HL-60/S4 treated with retinoic acid at 250 ng/mL for 4 days and 3 days (cell line): Measurements from ENCODE around the gene CTSH.

Experiments used
- in situ Hi-C: fragments of 300-500 bp; cut with MboI; formaldehyde crosslinking; loops from 2 replicates; pipeline ENCODE4 v1.7.0; 2022; ENCODE audit warnings: low sequenced_read_pairs

Gene CTSH

DNA sequence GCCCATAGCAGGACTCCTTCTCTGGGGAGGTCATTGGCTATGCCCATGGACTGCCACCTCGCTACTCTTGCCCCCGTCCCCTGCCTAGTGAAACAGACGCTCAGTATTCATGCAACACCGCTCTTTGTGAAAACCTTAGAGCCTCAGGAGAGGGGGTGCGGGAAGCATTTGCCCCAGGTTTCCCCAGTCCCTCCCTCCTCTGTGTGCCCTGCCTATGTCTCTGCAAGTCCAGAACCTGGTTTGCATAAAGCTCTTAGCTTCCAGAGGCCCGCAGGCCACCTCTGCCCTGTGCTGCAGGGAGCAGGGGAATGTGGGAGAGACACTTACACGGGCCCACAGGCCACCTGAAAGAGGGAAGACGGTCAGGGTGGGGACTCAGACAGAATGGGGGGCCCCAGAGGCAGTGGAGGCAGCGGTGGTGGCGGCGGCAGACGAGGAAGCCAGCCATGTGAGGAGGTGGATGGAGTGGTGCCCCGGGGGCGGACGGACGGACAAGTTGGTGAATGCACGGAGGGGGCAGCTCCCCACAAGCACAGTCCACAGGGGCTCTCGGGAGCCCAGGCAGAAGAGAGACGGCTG, 33.8 kb upstream of the CTSH start:
- in situ Hi-C loops = no loop called here

DNA sequence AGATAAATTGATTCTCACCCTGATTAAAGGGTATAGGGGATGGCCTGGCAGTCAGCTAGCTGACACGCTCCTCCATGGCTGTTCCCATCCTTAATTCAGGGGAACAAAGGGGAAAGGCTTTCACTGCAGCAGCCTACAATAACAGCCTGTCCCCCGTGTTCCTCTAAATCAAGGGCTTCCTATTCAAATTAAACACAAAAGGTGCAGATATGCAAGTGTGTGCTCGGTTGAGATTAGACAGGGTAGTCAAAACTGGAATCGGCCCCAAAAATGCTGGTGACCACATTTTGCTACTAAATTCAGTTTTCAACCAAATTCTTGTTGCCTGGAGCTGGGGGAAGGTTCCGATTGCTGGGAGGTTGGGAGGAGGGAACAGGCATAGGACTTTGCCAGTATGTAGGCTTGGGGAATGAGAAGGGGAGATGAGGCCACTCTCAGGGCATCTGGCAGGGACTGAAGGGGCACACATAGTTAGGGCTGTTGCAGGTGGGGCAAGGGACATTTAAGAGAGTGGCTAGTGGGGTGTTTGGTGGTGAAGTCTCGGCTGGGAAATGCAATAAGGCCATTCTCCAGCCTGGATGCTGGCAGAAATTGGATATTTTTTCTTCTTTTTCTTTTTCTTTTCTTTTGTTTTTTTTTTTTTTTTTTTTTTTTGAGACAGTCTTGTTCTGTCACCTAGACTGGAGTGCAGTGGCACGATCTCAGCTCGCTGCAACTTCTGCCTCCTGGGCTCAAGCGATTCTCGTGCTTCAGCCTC, 32.9 kb upstream of the CTSH start:
- in situ Hi-C loops = no loop called here

DNA sequence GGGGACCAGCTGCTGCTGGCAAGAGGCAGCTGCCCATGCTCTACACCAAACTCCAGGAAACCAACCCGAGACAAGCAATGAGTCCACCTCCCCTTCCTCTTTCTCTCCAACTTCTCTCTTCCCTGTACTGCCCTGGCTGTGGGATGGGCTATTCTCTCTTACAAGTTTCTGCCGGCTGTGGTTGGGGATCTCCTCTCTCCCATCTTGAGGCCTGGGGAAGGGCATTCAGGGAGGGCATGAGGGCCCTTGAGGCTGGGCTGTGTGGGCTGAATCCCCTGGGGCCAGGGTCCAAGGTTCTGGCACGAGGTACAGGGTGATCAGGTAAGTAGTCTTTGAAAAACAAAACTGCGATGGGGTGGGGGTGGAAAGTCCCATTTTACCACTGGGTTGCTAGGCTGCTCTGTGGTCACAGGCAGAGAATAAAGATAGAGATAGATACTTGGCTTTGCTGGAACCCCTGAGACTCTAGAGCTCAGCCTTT, 32.3 kb upstream of the CTSH start:
- in situ Hi-C loops = no loop called here

- in situ Hi-C loops = no loop called here
Measured at GRCh38 chr15:78976691-78977090, 31.8 kb upstream of the CTSH start.

DNA sequence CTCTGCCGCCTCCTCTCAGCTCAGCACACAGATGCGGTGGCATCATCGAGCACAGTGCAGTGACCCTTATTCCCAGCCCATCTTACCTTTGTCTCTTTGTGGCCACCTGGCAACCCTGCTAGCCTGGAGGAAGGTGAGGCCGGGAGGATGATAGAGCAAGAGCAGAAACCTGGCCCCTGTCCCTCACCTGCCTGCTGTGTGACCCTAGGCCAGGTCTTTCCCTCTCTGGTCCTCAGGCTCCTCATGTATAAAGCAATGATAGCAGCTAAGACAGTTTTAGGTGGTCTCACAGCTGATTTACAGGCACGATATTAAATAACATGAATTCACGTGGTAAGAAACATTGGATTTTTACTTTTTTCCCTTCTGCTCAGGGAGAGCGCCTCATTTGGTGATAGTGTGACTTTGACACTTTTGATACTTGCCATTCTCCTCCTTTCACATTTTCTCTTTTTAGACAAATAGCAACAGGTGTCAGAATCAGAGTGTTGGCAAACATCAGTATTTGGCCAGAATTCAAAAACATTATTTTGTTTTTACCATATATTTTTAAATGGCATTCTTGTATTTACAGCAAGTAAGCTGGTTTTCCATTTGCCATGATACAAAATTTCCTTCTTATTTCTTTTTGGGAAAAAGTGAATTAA, 29.5 kb upstream of the CTSH start:
- in situ Hi-C loops = no loop called here

GRCh38 chr15:78969687-78970349, 25.0 kb upstream of the CTSH start:
- in situ Hi-C loops = no loop called here

DNA sequence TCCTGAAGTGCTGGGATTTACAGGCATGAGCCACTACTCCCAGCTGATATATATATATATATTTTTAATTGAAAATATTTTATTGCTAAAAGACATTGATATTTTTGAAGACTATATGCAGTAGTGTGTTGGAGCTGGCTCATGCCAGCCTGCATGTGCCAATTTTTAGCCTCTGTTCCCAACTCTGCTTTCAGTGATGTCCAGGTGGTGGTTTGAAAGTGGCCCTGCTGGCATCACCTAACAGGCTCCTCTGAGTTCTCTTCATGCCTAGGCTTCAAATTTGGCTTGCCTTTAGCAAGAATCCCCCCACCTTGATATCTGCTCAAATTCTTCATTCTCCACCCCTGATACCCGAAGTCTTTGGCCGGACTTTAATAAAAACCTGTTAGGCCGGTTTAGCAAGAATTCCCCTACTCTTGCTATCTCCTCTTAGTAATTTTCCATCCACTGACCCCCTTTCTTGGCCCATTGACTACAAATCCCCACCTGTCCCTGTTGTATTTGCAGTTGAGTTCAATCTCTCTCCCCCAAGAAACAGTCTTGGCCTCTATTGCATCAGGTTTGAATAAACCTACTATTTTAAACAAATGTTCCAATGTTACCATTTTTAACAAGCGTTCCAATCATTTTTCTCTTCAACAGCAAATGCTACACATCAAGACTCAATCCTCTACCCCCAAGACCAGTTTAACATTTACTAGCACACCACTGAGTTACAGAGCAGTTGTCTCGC, 23.9 kb upstream of the CTSH start:
- in situ Hi-C loops = no loop called here

DNA sequence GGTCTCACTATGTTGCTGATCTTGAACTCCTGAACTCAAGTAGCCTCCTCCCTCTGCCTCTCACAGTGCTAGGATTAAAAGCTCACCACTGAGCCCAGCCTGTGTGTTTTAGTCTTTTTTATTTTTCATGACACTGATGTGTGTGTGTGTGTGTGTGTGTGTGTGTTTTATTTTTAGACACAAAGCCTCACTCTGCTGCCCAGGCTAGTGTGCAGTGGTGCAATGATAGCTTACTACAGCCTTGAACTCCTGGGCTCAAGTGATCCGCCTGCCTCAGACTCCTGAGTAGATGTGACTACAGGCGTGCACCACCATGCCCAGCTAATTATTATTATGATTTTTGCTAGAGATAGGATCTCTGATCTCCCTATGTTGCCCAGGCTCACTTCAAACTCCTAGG, 23.3 kb upstream of the CTSH start:
- in situ Hi-C loops = no loop called here

DNA sequence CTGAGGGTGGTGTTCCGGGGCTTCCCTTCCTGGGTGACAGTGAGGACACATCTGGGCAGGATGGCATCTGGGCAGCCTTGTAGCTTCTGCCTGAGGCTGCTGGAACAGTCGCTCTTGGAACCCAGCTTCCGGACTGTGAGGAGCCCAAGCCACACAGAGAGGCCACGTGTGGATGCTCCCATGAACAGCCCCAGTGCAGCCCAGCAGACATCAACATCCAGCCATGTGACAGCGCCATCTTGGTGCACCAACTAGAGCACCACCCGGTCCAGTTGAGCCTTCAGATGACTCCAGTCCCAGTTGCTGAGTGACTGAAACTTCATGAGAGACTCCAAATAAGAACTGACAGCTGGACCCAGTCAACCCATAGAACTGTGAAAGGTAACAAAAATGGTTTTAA, 15.5 kb upstream of the CTSH start:
- in situ Hi-C loops = no loop called here

- in situ Hi-C loops = no loop called here
Measured at GRCh38 chr15:78959360-78959759, 14.5 kb upstream of the CTSH start.

GRCh38 chr15:78957416-78958093, 12.7 kb upstream of the CTSH start:
- in situ Hi-C loops = no loop called here

DNA sequence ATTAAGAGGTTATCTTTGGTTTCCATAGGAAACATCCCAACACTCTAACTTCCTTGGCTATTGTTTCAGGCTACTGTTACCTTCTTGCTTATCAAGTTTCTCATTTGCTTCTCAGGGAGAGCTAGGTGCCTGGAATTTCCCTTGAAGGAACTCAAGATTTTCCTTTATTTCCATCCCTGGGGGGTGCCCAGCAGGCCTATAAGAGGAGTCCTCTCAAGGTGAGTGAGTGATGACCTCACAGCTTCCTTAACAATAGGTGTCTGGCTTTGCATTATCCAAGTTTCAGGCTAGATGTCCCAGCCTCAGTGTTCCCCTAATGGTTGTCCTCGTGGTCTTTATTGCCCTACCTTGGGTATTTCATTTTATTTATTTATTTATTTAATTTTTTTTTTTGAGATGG, 12.1 kb upstream of the CTSH start:
- in situ Hi-C loops = no loop called here

DNA sequence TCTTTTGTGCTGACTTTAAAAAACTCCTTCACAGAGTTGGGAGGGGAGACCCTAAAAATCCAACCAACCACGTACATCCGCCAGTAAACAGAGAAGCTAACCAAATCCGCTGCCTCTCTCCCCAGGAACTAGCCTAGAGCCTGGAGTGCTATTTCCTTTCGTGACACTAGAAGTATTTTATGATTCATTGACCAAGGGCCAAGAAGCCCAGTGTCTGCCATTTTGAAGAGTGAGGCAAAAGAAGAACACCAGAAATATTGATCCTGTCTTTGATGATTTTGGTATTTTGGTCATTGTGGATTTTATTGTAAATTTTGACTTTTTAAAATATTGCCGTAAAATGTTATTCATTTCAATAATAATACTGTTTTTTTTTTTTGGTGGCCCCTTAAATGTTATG, 10.5 kb upstream of the CTSH start:
- in situ Hi-C loops = no loop called here

DNA sequence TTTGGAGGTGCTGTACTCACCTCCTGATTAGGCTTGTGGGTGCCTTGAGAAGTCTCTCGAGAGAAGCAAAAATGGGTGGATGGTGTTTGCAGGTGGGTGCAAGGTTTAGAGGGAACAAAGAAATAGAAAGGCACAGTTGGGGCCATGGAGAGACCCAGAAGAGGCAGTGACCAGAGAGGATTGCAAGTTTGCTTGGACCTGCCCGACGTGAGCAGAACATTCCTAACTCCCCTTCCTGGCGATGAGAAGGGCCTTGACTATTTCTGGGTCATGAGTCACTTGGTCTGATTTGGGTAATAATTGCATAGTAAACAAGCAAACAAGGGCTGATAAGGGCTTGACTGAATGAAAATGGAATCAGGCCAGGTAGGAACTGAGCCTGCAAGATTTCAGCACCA, 7.0 kb upstream of the CTSH start:
- in situ Hi-C loops = no loop called here

DNA sequence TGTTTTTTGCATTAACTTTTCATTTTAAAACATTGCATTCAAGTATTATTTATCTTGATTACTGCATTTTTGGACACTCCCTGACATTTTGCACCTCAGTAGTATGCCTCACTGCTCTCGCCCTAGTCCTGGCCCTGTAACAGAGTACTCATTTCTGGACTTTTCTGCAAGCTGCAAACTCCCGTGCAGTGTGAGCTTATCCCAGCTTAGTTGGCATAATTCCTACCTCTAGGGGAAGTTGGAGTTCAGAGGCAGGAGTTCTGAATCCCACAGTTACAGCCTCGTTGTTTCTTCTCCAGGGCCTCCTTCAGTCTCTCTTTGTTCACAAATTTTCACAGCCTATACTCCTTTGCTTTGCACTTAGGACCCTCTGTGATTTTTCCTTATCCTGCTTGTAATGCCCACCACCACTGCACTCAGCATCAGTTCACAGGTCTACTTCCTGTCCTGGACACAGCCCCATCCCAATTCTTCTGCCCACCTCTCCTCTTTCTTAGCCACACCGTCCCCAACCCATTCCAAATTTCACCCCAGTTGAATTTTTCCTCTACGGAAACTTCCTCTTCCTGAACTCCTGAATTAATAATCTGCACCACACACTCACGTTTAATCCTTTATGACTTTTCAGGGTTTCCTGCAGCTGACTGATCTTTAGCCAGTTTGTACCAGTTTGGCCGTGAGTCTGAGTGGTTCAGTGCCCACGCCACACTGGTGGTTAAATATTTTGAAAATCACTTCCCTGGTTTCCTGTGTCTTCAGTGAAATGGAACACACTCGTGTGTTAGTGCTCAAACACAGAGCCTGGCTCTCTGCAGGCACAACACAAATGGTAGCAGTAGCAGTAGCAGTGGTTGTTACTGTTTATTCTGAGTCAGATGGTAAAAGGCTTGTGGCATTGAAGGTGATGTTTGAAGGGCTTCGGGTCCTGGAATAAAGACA, 6.3 kb upstream of the CTSH start:
- in situ Hi-C loops = no loop called here

DNA sequence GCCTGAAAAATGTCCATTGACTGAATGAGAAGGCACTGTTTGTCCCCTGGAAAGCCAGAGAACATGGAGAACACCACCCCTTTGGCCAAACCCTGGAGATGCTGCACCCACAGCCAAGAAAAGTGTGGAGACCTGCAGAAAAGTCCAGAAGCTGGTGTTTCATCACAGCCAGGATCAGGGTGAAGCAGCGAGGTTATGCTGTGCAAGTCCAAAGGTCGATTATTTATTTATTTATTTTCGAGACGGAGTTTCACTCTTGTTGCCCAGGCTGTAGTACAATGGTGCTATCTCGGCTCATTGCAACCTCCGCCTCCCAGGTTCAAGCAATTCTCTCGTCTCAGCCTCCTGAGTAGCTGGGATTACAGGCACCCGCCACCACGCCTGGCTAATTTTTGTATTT, 5.5 kb upstream of the CTSH start:
- in situ Hi-C loops = no loop called here

DNA sequence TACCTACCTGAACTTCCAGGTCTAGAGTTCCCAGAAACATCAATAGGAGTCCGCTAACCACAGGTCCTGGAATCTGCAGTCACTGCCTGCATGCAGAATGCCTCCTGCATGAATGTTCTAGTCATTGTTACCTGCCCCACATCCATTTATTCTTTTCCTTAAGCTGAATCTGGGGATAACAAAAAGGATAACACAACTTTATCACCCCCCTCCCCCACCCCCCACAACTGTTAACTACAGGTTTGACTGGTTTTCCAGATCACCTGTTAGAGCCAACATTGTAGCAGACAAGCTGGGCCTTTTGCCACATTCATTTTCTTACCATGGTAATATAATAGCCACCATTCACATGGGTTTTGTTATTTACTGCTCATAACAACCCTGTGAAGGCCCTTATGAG, 4.6 kb upstream of the CTSH start:
- in situ Hi-C loops = no loop called here

DNA sequence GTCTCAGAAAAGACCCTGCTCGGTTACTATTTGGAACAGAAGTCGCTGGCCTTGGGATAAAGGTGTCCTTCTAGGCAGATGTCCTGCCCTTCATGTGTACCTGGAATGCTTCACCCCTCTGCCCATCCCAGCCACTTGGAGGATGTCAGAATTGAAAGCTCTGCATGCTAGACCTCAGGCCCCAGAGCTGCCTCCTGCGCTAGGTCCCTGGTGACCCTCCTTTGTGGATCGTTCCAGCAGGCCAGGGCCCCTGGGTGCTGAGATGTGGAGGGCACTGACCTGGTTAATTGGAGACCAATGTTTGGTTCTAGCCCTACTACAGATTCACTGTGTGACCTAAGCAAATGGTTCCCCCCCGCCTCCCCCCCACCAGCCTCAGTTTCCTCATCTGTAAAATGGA, 2.7 kb upstream of the CTSH start:
- in situ Hi-C loops = no loop called here

DNA sequence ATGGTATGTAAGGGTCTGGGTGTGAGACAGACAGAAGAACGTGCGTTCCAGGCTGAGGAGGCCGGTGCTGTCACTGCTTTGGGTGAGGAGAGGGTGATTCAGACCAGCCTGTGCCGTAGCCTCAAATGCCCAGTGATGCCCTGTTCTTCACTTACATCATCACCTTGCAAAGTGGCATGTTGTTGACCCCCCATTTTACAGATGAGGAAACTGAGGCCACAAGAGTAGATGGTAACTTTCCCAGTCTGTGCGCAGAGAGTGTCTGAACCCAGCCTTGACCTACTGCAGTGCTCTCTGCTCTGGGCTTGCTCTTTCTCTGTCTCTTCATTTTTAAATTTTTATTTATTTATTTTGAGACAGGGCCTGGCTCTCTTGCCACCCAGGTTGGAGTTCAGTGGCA, 1.6 kb upstream of the CTSH start:
- in situ Hi-C loops = no loop called here
